HepG2 (cell line): ENCODE measurements around the gene ACAN. TPM values are rescaled to one million over a fixed set of nuclear protein-coding genes. Genes with fewer than 3 reads are reported as not detected.
A peak's percentile ranks its signal among the peaks of the same experiment; 100 is the strongest.

ENCODE experiments used
- ATAC-seq: fragments of 200-7000 bp; cut with Tn5 transposase; 3 replicates; pipeline ENCODE4 v1.9.1; 2020; ENCODE audit warnings: mild to moderate bottlenecking, moderate library complexity
- BruUV-seq: library from RNA; stranded (reverse); fragments of 400-500 nt; replicated peaks from 2 replicates; lab custom pipeline; 2021; lab: Mats Ljungman, UMichigan
- CTCF ChIA-PET: fragments of 300-600 bp; formaldehyde crosslinking; extraction: SDS; loops from one replicate; lab custom pipeline; 2021; ENCODE audit warnings: low total read pairs, inconsistent platforms, low intra/inter-chr PET ratio; lab: Yijun Ruan, JAX
- POLR2A ChIA-PET: fragments of 350-600 bp; sonication (Branson Sonifier 250); formaldehyde crosslinking; loops from one replicate; lab custom pipeline; 2020; ENCODE audit warnings: antibody characterized with exemption, inconsistent platforms; lab: Yijun Ruan, JAX
- DNase-seq: peaks from one replicate; pipeline ENCODE4 v3.0.0-alpha.2; 2015; ENCODE audit warnings: low spot score
- FAIRE-seq: peaks from 3 replicates; lab custom pipeline; 2011; peaks lifted over from hg19 to GRCh38; lab: Jason Lieb, UNC
- H2AFZ ChIP-seq: one replicate; pipeline ENCODE4 v1.6.1; 2011; ENCODE audit warnings: low read length, inconsistent platforms
- H3K27ac ChIP-seq: fragments of 300-600 bp; 3 replicates; pipeline ENCODE4 v1.8.0; 2011; ENCODE audit warnings: mixed run types, mild to moderate bottlenecking, mixed read lengths, low read length, inconsistent platforms; ENCODE audit not compliant: insufficient read depth; ENCODE audit errors: extremely low read length
- H3K27me3 ChIP-seq, 2 experiments: fragments of 200-600 bp in 1 of 2; 2 replicates in 1 of 2; 3 replicates in 1 of 2; pipeline versions ENCODE4 v1.6.0 to v1.8.0; 2011; ENCODE audit warnings: low read length in 2 of 2, mild to moderate bottlenecking in 2 of 2, moderate library complexity in 2 of 2, inconsistent platforms in 1 of 2; ENCODE audit not compliant: insufficient read depth in 2 of 2, control insufficient read depth in 1 of 2
- H3K36me3 ChIP-seq, 2 experiments: fragments of 200-600 bp in 1 of 2; replicated peaks in 1 of 2; 2 replicates in 1 of 2; 3 replicates in 1 of 2; pipeline versions ENCODE4 v1.5.1 to v1.8.0; 2011; ENCODE audit warnings: low read length in 2 of 2, inconsistent platforms in 1 of 2; ENCODE audit not compliant: insufficient read depth in 2 of 2, control insufficient read depth in 1 of 2
- H3K4me1 ChIP-seq: 2 replicates; pipeline ENCODE4 v1.5.1; 2012; ENCODE audit warnings: low read length, inconsistent platforms; ENCODE audit not compliant: insufficient read depth
- H3K4me2 ChIP-seq: 2 replicates; pipeline ENCODE4 v1.6.0; 2011; ENCODE audit warnings: low read depth, low read length, inconsistent platforms
- H3K4me3 ChIP-seq, 3 experiments: fragments of 200-600 bp in 1 of 3; sonication (generic), shearing (Covaris generic) in 1 of 3; replicated peaks in 1 of 3; 2 replicates each; pipeline ENCODE4 v1.5.1; 2011 to 2016; ENCODE audit warnings: low read length in 3 of 3, inconsistent platforms in 2 of 3, low read depth in 2 of 3, mild to moderate bottlenecking in 2 of 3, control low read depth in 1 of 3, mixed read lengths in 1 of 3; ENCODE audit not compliant: insufficient read depth in 1 of 3
- H3K79me2 ChIP-seq: one replicate; pipeline ENCODE4 v1.6.1; 2011; ENCODE audit warnings: low read length, inconsistent platforms; ENCODE audit not compliant: insufficient read depth
- H3K9ac ChIP-seq: 2 replicates; pipeline ENCODE4 v1.6.0; 2011; ENCODE audit warnings: mild to moderate bottlenecking, low read depth, low read length, inconsistent platforms; ENCODE audit not compliant: insufficient read depth
- H3K9me3 ChIP-seq: 2 replicates; pipeline ENCODE4 v1.5.1; 2012; ENCODE audit warnings: mild to moderate bottlenecking, low read length
- H4K20me1 ChIP-seq: 2 replicates; pipeline ENCODE4 v1.6.0; 2011; ENCODE audit warnings: inconsistent platforms, mild to moderate bottlenecking, low read length, moderate library complexity; ENCODE audit not compliant: insufficient read depth
- MAFK ChIP-seq, 2 experiments: IDR thresholded peaks in 1 of 2; conservative IDR thresholded peaks in 1 of 2; 2 replicates each; pipeline ENCODE4 v1.6.1; 2011; ENCODE audit warnings: improper control_type of control experiment in 2 of 2, low read length in 2 of 2
- MAZ ChIP-seq, 2 experiments: sonication (generic) in 1 of 2; formaldehyde crosslinking in 1 of 2; IDR thresholded peaks; 2 replicates each; pipeline versions ENCODE4 v1.5.0 to v1.6.1; 2012 to 2020; ENCODE audit warnings: low read depth in 2 of 2, mild to moderate bottlenecking in 2 of 2, borderline replicate concordance in 1 of 2, improper control_type of control experiment in 1 of 2, low read length in 1 of 2, missing genetic modification reagents in 1 of 2, moderate library complexity in 1 of 2
- NR2F2 ChIP-seq: IDR thresholded peaks from 2 replicates; pipeline ENCODE4 v1.6.1; 2012; ENCODE audit warnings: low read depth, inconsistent platforms, borderline replicate concordance
- ZBTB7A ChIP-seq: sonication (generic); formaldehyde crosslinking; IDR thresholded peaks from 2 replicates; pipeline ENCODE4 v1.8.0; 2022; ENCODE audit warnings: mild to moderate bottlenecking, missing genetic modification reagents
- ZFP90 ChIP-seq: sonication (generic); formaldehyde crosslinking; IDR thresholded peaks from 2 replicates; pipeline ENCODE4 v1.8.0; 2022; ENCODE audit warnings: missing genetic modification reagents, mild to moderate bottlenecking, inconsistent platforms, borderline replicate concordance
- WGBS: methylation state at CpG from one replicate; pipeline ENCODE4 v1.1.6; 2017; ENCODE audit warnings: low lambda C conversion rate; 5-methylcytosine and 5-hydroxymethylcytosine counted together
- in situ Hi-C: cut with HindIII; loops from 2 replicates; pipeline ENCODE4 v1.10.0; 2017; ENCODE audit warnings: low pct_unique_long_range_greater_than_20kb; ENCODE audit not compliant: extremely low pct_ligation_motif_present
- intact Hi-C: fragments of 100-400 bp; cut with micrococcal nuclease; formaldehyde crosslinking; loops from one replicate; pipeline ENCODE4 v1.10.0; 2022; ENCODE audit not compliant: unreplicated experiment
- polyA plus RNA-seq, 8 experiments: library from polyadenylated mRNA; depleted of rRNA in 3 of 8; stranded (reverse) in 7 of 8; unstranded in 1 of 8; fragments of >200 nt; fragmentation: Illumina TruSeq in 4 of 8; extraction: Trizol in 4 of 8; gene quantifications; 2 replicates each; pipeline versions ENCODE4 v1.2.1 to v1.2.3, GENCODE V29; 2011 to 2016; ENCODE audit warnings: low read depth in 4 of 8, missing spikeins in 1 of 8, mixed read lengths in 1 of 8; ENCODE audit not compliant: insufficient read depth in 1 of 8
- total RNA-seq, 5 experiments: library from RNA; depleted of rRNA; stranded (reverse); fragments of >200 nt; fragmentation: Illumina TruSeq; extraction: Trizol; gene quantifications; 2 replicates each; pipeline ENCODE4 v1.2.3, GENCODE V29; 2016; ENCODE audit warnings: low read depth in 1 of 5

The ACAN gene
- total and polyA plus RNA-seq, 2 of the 13 experiments (the other 11 are each of a cell fraction or from before 2014, with no cell fraction given), result not detected

GRCh38 chr15:88913850-88914169 is 110.6 kb downstream of the ACAN start:
- DNase-seq (no peak), FAIRE-seq (no peak), ATAC-seq (no peak)
- Histone ChIP-seq H3K4me2 (peak overlapping the region; percentile 74), H3K4me1 (peaks cover 18% of the 10 kb centered on the region), H3K9me3 (no peaks in the 10 kb centered on the region), H3K9ac (no peak overlapping the region), H3K4me3 (peak overlapping the region; percentile 46 to 76 (median 69); a peak in 4 of 6 replicates), H3K36me3 (no peaks in the 10 kb centered on the region), H2AFZ (no peak overlapping the region), H3K27me3 (no peaks in the 10 kb centered on the region), H3K79me2 (no peaks in the 10 kb centered on the region), H4K20me1 (no peaks in the 10 kb centered on the region), H3K27ac (no peak overlapping the region)
- ChIA-PET CTCF (no interaction called here), POLR2A (no interaction called here)
- TF ChIP-seq ZBTB7A (CRISPR knock-in tag), result no peak
- TF ChIP-seq NR2F2, result no peak
- in situ Hi-C loops (no loop called here), intact Hi-C loops (no loop called here)
- 66% methylated on average over 4 of the region's 4 CpGs for WGBS
- no TSS peak for BruUV-seq

DNA sequence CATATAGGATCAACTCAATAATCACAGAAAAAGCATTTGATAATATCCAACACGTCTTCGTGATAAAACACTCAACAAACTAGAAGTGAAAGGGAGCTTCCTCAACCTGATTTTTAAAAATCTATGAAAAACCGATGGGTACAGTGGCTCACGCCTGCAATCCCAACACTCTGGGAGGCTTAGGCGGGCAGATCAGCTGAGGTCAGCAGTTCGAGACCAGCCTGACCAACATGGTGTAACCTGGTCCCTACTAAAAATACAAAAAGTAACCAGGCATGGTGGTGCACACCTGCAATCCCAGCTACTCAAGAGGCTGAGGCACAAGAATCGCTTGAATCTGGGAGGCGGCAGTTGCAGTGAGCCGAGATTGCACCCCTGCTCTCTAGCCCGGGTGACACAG is 112.1 kb downstream of the ACAN start:
- H3K27ac ChIP-seq, result no peak overlapping the region
- CTCF ChIA-PET, result no interaction called here

More for the DNA sequence above, 112.1 kb downstream of the ACAN start:
- POLR2A ChIA-PET, result no interaction called here
- no peak for DNase-seq
- ATAC-seq, result no peak
- no peak for TF ChIP-seq MAZ (IDR thresholded peaks at IDR 0.05; ENCODE audit: borderline replicate concordance, low read depth, low read length)
- TF ChIP-seq MAZ (CRISPR knock-in tag; IDR thresholded peaks at IDR 0.05; ENCODE audit: low read depth), result no peak
- peak in 1 of 2 experiments; percentile 67; a peak in 2 of 4 replicates for TF ChIP-seq MAFK (conservative IDR thresholded peaks at IDR 0.05 in 1 of 2, IDR thresholded peaks at IDR 0.05 in 1 of 2; ENCODE audit: low read length in 2 of 2)
- TF ChIP-seq ZFP90, result no peak
- intact Hi-C loops (no loop called here), in situ Hi-C loops (no loop called here)
- peaks cover 18% of the 10 kb centered on the region for H3K4me1 ChIP-seq
- H2AFZ ChIP-seq, result no peak overlapping the region
- no peaks in the 10 kb centered on the region for H3K79me2 ChIP-seq
- no peaks in the 10 kb centered on the region for H4K20me1 ChIP-seq
- H3K27me3 ChIP-seq, result no peaks in the 10 kb centered on the region
- H3K4me2 ChIP-seq, result no peak overlapping the region
- H3K36me3 ChIP-seq, result no peaks in the 10 kb centered on the region
- BruUV-seq, result no TSS peak
- no peak for FAIRE-seq
- 84% methylated on average over 10 of the region's 10 CpGs for whole genome bisulfite sequencing
- no peak overlapping the region for H3K4me3 ChIP-seq
- H3K9ac ChIP-seq, result no peak overlapping the region
- no peaks in the 10 kb centered on the region for H3K9me3 ChIP-seq
